D721Med (cell line): ENCODE results near the gene CUX1.

Experiments used
- DNase-seq: peaks from one replicate; pipeline ENCODE4 v3.0.0; 2011; ENCODE audit warnings: low spot score; ENCODE audit not compliant: insufficient read length
- FAIRE-seq: peaks from 2 replicates; lab custom pipeline; 2011; peaks lifted over from hg19 to GRCh38; lab: Jason Lieb, UNC
- CTCF ChIP-seq: IDR thresholded peaks from 2 replicates; pipeline ENCODE4 v1.5.1; 2012; ENCODE audit warnings: mild to moderate bottlenecking, control low read depth; ENCODE audit not compliant: insufficient read depth; ENCODE audit errors: missing control alignments

The CUX1 gene

GRCh38 chr7:101890749-101891523 lies 73.5 kb downstream of the CUX1 start:
- no peak for TF ChIP-seq CTCF
- no peak for DNase-seq
- FAIRE-seq: no peak

- FAIRE-seq: no peak
- no peak for DNase-seq
- no peak for TF ChIP-seq CTCF
Observed at GRCh38 chr7:101891936-101892640, 74.7 kb downstream of the CUX1 start.

GRCh38 chr7:101893341-101894082 lies 76.1 kb downstream of the CUX1 start:
- FAIRE-seq: no peak
- no peak for DNase-seq
- no peak for TF ChIP-seq CTCF

GRCh38 chr7:101896316-101896715 lies 78.9 kb downstream of the CUX1 start:
- no peak for TF ChIP-seq CTCF
- no peak for FAIRE-seq
- no peak for DNase-seq

DNA sequence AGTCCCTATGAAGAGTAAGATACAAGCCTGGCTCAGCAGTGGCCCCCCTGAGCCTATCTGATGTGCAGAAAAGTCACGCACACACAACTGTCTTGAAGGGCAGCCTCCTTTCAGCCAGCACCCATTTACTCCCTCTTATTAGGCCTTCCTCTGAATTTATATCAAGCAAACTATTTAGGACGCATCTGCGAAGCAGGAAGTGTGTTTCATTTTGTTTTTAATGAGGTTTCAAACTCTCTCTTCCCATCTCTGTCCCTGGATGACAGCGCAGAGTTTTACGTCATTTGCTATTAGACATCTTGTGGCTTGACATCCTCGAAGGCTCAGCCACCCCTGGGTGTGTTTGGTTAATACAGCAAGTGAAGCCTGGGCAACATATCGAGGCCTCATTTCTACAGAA lies 79.5 kb downstream of the CUX1 start:
- FAIRE-seq (no peak), DNase-seq (no peak)
- no peak for TF ChIP-seq CTCF

GRCh38 chr7:101898106-101898505 lies 80.7 kb downstream of the CUX1 start:
- TF ChIP-seq CTCF: no peak
- DNase-seq (no peak), FAIRE-seq (no peak)
